Lower lobe of right lung (tissue), 2 donors: ENCODE data around the gene RPTOR. TPM values are rescaled to one million over a fixed set of nuclear protein-coding genes. Genes with fewer than 3 reads are reported as not detected.

ENCODE experiments used
- ATAC-seq, 2 donors: fragments of 200-7000 bp; cut with Tn5 transposase; one replicate each; pipeline ENCODE4 v1.9.1; 2020 to 2022; ENCODE audit warnings: mild to moderate bottlenecking in 2 of 2, moderate library complexity in 2 of 2
- DNase-seq: peaks from one replicate; pipeline ENCODE4 v3.0.0-alpha.2; 2020
- H3K27ac ChIP-seq: fragments of 200-600 bp; one replicate; pipeline ENCODE4 v1.8.0; 2022
- H3K27me3 ChIP-seq: fragments of 200-600 bp; one replicate; pipeline ENCODE4 v1.8.0; 2022; ENCODE audit warnings: low read depth
- H3K36me3 ChIP-seq: fragments of 200-600 bp; one replicate; pipeline ENCODE4 v1.8.0; 2022; ENCODE audit warnings: mild to moderate bottlenecking
- H3K4me1 ChIP-seq: fragments of 200-600 bp; one replicate; pipeline ENCODE4 v1.8.0; 2022
- H3K4me3 ChIP-seq: fragments of 200-600 bp; one replicate; pipeline ENCODE4 v1.8.0; 2022; ENCODE audit warnings: mild to moderate bottlenecking
- H3K9me3 ChIP-seq: fragments of 200-600 bp; one replicate; pipeline ENCODE4 v1.8.0; 2022
- CTCF ChIP-seq: fragments of 200-600 bp; IDR thresholded peaks from one replicate; pipeline ENCODE4 v1.8.0; 2022; ENCODE audit warnings: antibody characterized with exemption, mild to moderate bottlenecking
- intact Hi-C: fragments of 100-400 bp; cut with DNase I; formaldehyde crosslinking; loops from one replicate; pipeline ENCODE4 v1.11.0; 2022
- total RNA-seq: library from RNA; stranded (reverse); fragmentation: NEBNext Ultra II Directional; extraction: Animal tissue kit (Norgen Biotek cat#: 25700); gene quantifications from one replicate; pipeline ENCODE4 v1.2.1, GENCODE V29; 2021
- donor health status: DM: no; HTN: yes; CAD: no; lungs with severe emphysema.

RPTOR gene
- total RNA-seq, 1 donor from 2014 or later, result 34.0 TPM

GRCh38 chr17:80766290-80766855, 221.7 kb downstream of the RPTOR start:
- DNase-seq (no peak), ATAC-seq (no peak)
- Histone ChIP-seq H3K27ac (no peak overlapping the region), H3K4me3 (no peak overlapping the region), H3K36me3 (peaks cover 5% of the 10 kb centered on the region), H3K4me1 (no peaks in the 10 kb centered on the region), H3K9me3 (no peaks in the 10 kb centered on the region), H3K27me3 (no peaks in the 10 kb centered on the region)
- intact Hi-C loops, result no loop called here
- no peak for TF ChIP-seq CTCF

GRCh38 chr17:80768389-80768788, 223.8 kb downstream of the RPTOR start:
- peaks cover 5% of the 10 kb centered on the region for H3K36me3 ChIP-seq
- DNase-seq, result no peak
- H3K4me3 ChIP-seq, result no peak overlapping the region
- intact Hi-C loops, result no loop called here
- no peaks in the 10 kb centered on the region for H3K4me1 ChIP-seq
- no peak for TF ChIP-seq CTCF
- H3K27ac ChIP-seq, result no peak overlapping the region
- no peak for ATAC-seq
- H3K27me3 ChIP-seq, result no peaks in the 10 kb centered on the region
- no peaks in the 10 kb centered on the region for H3K9me3 ChIP-seq

GRCh38 chr17:80768936-80769335, 224.3 kb downstream of the RPTOR start:
- ATAC-seq (no peak), DNase-seq (no peak)
- intact Hi-C loops, result no loop called here
- Histone ChIP-seq H3K9me3 (no peaks in the 10 kb centered on the region), H3K27ac (no peak overlapping the region), H3K4me1 (no peaks in the 10 kb centered on the region), H3K4me3 (no peak overlapping the region), H3K27me3 (no peaks in the 10 kb centered on the region), H3K36me3 (peaks cover 5% of the 10 kb centered on the region)
- no peak for TF ChIP-seq CTCF

GRCh38 chr17:80769516-80769915, 224.9 kb downstream of the RPTOR start:
- no peak for TF ChIP-seq CTCF
- intact Hi-C loops, result no loop called here
- H3K36me3 ChIP-seq, result peaks cover 5% of the 10 kb centered on the region
- H3K27ac ChIP-seq, result no peak overlapping the region
- H3K27me3 ChIP-seq, result no peaks in the 10 kb centered on the region
- H3K4me1 ChIP-seq, result no peaks in the 10 kb centered on the region
- no peaks in the 10 kb centered on the region for H3K9me3 ChIP-seq
- no peak for DNase-seq
- no peak for ATAC-seq
- no peak overlapping the region for H3K4me3 ChIP-seq

- Histone ChIP-seq H3K27me3 (no peaks in the 10 kb centered on the region), H3K4me3 (no peak overlapping the region), H3K9me3 (no peaks in the 10 kb centered on the region), H3K27ac (no peak overlapping the region), H3K36me3 (peaks cover 5% of the 10 kb centered on the region), H3K4me1 (no peaks in the 10 kb centered on the region)
- TF ChIP-seq CTCF, result no peak
- intact Hi-C loops, result no loop called here
- ATAC-seq (no peak), DNase-seq (no peak)
Measured at GRCh38 chr17:80769936-80770625, 225.4 kb downstream of the RPTOR start.
